RWPE2 (cell line): ENCODE measurements around the gene KIF7.

Experiments used
- ATAC-seq: fragments of 200-7000 bp; cut with Tn5 transposase; 3 replicates; pipeline ENCODE4 v1.9.1; 2021; ENCODE audit warnings: low read depth
- DNase-seq: peaks from one replicate; pipeline ENCODE4 v3.0.0-alpha.2; 2020; ENCODE audit warnings: low spot score
- H3K27ac ChIP-seq: fragments of 450-650 bp; 2 replicates; pipeline ENCODE4 v1.5.1; 2017; ENCODE audit warnings: mild to moderate bottlenecking; ENCODE audit not compliant: poor library complexity, severe bottlenecking
- H3K27me3 ChIP-seq: fragments of 250-450 bp; sonication (Bioruptor Pico); 2 replicates; pipeline ENCODE4 v1.5.1; 2021; ENCODE audit warnings: mild to moderate bottlenecking, moderate library complexity; ENCODE audit not compliant: insufficient read depth, poor library complexity, severe bottlenecking
- H3K36me3 ChIP-seq: fragments of 250-450 bp; sonication (Bioruptor Pico); 2 replicates; pipeline ENCODE4 v1.5.1; 2020; ENCODE audit warnings: low read depth, mild to moderate bottlenecking, moderate library complexity
- H3K4me1 ChIP-seq: fragments of 250-450 bp; sonication (Bioruptor Pico); 2 replicates; pipeline ENCODE4 v1.5.1; 2021; ENCODE audit warnings: mild to moderate bottlenecking, moderate library complexity; ENCODE audit not compliant: insufficient read depth, poor library complexity, severe bottlenecking
- H3K4me3 ChIP-seq: fragments of 250-450 bp; sonication (Bioruptor Pico); 2 replicates; pipeline ENCODE4 v1.5.1; 2021; ENCODE audit warnings: mild to moderate bottlenecking, moderate library complexity; ENCODE audit not compliant: severe bottlenecking
- H3K9me3 ChIP-seq: fragments of 250-450 bp; sonication (Bioruptor Pico); 2 replicates; pipeline ENCODE4 v1.5.1; 2021; ENCODE audit warnings: mild to moderate bottlenecking, moderate library complexity; ENCODE audit not compliant: severe bottlenecking
- CTCF ChIP-seq: fragments of 450-650 bp; IDR thresholded peaks from one replicate; pipeline ENCODE4 v1.5.1; 2017; ENCODE audit warnings: mild to moderate bottlenecking, moderate library complexity; ENCODE audit not compliant: poor library complexity, severe bottlenecking

KIF7 gene

GRCh38 chr15:89654847-89655805 is at the start of gene KIF7:
Gene KIF7, minus strand, starts transcription at chr15:89655467. Its CDS starts 2,537 bp downstream, at chr15:89652930.
- Histone ChIP-seq H3K27ac (peak within 1 kb of the TSS; percentile 11), H3K9me3 (no peaks in the 10 kb centered on the region), H3K36me3 (no peaks in the 10 kb centered on the region), H3K27me3 (no peaks in the 10 kb centered on the region), H3K4me1 (no peaks in the 10 kb centered on the region), H3K4me3 (peak within 1 kb of the TSS; percentile 75)
- DNase-seq: peak; percentile 77
- peak; percentile 70 for ATAC-seq
- no peak for TF ChIP-seq CTCF

- no peaks in the 10 kb centered on the region for H3K4me1 ChIP-seq
- DNase-seq (no peak), ATAC-seq (no peak)
- H3K9me3 ChIP-seq: no peaks in the 10 kb centered on the region
- H3K4me3 ChIP-seq: no peak overlapping the region
- H3K27ac ChIP-seq: no peak overlapping the region
- no peak for TF ChIP-seq CTCF
- no peaks in the 10 kb centered on the region for H3K27me3 ChIP-seq
- H3K36me3 ChIP-seq: no peaks in the 10 kb centered on the region
Observed at GRCh38 chr15:89704411-89704810, 49.1 kb upstream of the KIF7 start.

- no peaks in the 10 kb centered on the region for H3K4me1 ChIP-seq
- no peak for TF ChIP-seq CTCF
- no peak for DNase-seq
- H3K4me3 ChIP-seq: no peak overlapping the region
- H3K27me3 ChIP-seq: no peaks in the 10 kb centered on the region
- no peaks in the 10 kb centered on the region; the same call in 1 of the 2 replicates for H3K36me3 ChIP-seq
- no peak overlapping the region for H3K27ac ChIP-seq
- no peaks in the 10 kb centered on the region for H3K9me3 ChIP-seq
- no peak for ATAC-seq
Observed at GRCh38 chr15:89695198-89695597, 39.9 kb upstream of the KIF7 start.

GRCh38 chr15:89693696-89694095 is 38.4 kb upstream of the KIF7 start:
- Histone ChIP-seq H3K36me3 (no peaks in the 10 kb centered on the region; the same call in 1 of the 2 replicates), H3K9me3 (no peaks in the 10 kb centered on the region), H3K4me3 (no peak overlapping the region), H3K27ac (no peak overlapping the region), H3K27me3 (no peaks in the 10 kb centered on the region), H3K4me1 (no peaks in the 10 kb centered on the region)
- no peak for TF ChIP-seq CTCF
- no peak for DNase-seq
- no peak for ATAC-seq

- Histone ChIP-seq H3K36me3 (no peaks in the 10 kb centered on the region), H3K27ac (no peak overlapping the region), H3K4me3 (no peak overlapping the region), H3K27me3 (no peaks in the 10 kb centered on the region), H3K4me1 (no peaks in the 10 kb centered on the region), H3K9me3 (no peaks in the 10 kb centered on the region)
- no peak for TF ChIP-seq CTCF
- DNase-seq (no peak), ATAC-seq (no peak)
Observed at GRCh38 chr15:89693091-89693490, 37.8 kb upstream of the KIF7 start.
